Measurements from ENCODE around the gene GPR55. TPM values are rescaled to one million over a fixed set of nuclear protein-coding genes. Genes with fewer than 3 reads are reported as not detected.

The GPR55 gene
- total RNA-seq, 2 donors from 2014 or later = not detected

DNA sequence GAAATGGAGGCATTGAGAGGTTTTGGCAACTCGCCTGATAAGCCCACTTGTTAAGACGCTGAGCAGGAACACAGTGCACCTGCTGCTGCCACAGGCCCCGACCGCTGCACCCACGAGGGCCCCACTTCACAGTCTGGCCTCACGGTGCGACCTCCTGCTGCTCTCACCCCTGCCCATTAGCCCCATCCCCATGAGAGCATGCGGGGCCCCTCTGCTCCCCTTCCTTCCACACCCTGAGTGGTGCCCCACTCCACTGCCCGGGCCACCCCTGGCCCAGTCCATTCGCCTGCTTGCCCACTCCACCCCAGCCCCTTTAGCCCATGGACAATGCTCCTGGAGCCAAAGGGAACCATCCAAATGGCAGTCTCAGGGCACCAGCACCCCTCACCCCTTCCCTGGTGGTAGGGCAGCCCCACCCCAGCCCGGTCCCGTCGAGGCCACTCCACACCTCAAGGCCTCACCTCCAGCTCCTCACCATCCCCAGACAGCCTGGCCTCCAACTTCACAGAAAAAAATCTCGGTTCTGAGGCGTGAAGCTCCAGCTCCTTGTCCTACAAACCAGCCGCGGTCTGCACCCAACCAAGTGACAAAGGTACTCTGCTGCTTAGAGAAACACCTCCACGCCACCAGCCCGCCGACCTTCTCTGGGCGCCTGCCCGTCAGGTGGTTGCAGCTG, 6.7 kb upstream of the GPR55 start:
- Histone ChIP-seq H3K27ac (no peak overlapping the region), H3K4me1 (no peaks in the 10 kb centered on the region), H3K27me3 (no peaks in the 10 kb centered on the region), H3K36me3 (replicated peaks in 1 of 2; ENCODE audit: insufficient read depth in 1 of 2, low read depth in 2 of 2) (no peaks in the 10 kb centered on the region), H3K4me3 (no peak overlapping the region), H3K9me3 (no peaks in the 10 kb centered on the region)
- no peak for DNase-seq
- WGBS, 2 donors = 78 to 82% methylated on average over 16 to 22 of the region's 22 CpGs
- intact Hi-C loops (cut with DNase I) = no loop called here
- TF ChIP-seq, protein P1, sequence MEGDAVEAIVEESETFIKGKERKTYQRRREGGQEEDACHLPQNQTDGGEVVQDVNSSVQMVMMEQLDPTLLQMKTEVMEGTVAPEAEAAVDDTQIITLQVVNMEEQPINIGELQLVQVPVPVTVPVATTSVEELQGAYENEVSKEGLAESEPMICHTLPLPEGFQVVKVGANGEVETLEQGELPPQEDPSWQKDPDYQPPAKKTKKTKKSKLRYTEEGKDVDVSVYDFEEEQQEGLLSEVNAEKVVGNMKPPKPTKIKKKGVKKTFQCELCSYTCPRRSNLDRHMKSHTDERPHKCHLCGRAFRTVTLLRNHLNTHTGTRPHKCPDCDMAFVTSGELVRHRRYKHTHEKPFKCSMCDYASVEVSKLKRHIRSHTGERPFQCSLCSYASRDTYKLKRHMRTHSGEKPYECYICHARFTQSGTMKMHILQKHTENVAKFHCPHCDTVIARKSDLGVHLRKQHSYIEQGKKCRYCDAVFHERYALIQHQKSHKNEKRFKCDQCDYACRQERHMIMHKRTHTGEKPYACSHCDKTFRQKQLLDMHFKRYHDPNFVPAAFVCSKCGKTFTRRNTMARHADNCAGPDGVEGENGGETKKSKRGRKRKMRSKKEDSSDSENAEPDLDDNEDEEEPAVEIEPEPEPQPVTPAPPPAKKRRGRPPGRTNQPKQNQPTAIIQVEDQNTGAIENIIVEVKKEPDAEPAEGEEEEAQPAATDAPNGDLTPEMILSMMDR (IDR thresholded peaks at IDR 0.05) = no peak
- no peak for TF ChIP-seq POLR2A (IDR thresholded peaks at IDR 0.05)
- ATAC-seq = no peak

DNA sequence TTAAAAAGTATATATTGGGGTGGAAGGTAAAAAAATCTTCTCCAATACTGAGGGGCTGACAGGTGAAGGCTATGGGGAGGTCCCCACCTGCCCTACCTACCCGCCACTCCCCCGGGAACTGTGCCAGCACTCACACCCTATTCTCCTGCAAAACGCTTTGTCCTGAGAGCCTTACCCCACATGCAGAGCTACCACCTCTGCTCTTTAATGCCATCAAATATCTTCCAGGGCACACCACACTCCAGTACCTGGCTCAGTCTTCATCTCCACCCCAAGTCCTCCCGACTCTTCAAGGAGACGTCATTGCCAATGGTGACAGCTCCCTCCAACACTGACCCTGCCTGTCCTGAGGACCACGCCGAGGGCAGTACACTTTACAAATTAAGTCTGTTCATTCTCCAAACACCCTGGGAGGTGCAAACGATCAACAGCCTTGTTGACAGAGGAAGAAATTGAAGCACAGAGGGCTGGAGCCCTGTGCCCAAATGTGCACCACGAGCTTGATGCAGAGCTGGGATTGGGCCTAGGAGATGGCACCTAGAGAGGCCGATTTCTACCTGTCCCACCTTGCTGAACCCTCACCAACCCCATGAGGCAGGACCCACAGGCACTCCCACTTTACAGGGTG, 6.0 kb upstream of the GPR55 start:
- Histone ChIP-seq H3K4me1 (no peaks in the 10 kb centered on the region), H3K27me3 (no peaks in the 10 kb centered on the region), H3K4me3 (no peak overlapping the region), H3K36me3 (replicated peaks in 1 of 2; ENCODE audit: insufficient read depth in 1 of 2, low read depth in 2 of 2) (no peaks in the 10 kb centered on the region), H3K27ac (no peak overlapping the region), H3K9me3 (no peaks in the 10 kb centered on the region)
- 56 to 63% methylated on average over 10 of the region's 10 CpGs for WGBS, 2 donors
- TF ChIP-seq, protein P1 (IDR thresholded peaks at IDR 0.05) = no peak
- TF ChIP-seq POLR2A (IDR thresholded peaks at IDR 0.05) = no peak
- ATAC-seq (no peak), DNase-seq (no peak)
- intact Hi-C loops (cut with DNase I) = no loop called here

DNA sequence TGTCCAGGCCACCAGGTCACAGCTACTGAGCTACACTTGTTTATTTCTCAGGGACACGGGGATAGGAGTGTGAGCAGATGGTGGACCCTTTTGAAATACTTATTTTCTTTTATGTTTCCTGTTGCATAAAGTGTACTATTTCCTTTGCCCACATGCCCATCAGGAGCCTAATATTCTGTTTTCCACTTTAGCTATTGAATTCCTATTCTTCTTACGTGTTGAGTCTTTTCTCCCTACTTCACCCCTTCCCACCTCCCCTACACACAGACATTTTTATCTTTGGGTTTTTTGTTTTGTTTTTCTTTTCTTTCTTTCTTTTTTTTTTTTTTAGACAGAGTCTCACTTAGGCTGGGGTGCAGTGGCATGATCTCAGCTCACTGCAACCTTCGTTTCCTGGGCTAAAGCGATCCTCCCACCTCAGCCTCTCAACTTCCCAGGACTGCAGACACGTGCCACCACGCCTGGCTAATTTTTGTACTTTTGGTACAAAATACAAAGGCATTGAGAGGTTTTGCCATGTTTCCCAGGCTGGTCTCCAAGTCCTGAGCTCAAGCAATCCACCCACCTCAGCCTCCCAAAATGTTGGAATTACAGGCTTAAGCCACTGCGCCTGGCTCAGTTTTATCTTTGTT, 5.2 kb upstream of the GPR55 start:
- Histone ChIP-seq H3K36me3 (replicated peaks in 1 of 2; ENCODE audit: insufficient read depth in 1 of 2, low read depth in 2 of 2) (no peaks in the 10 kb centered on the region), H3K27ac (no peak overlapping the region), H3K9me3 (no peaks in the 10 kb centered on the region), H3K4me3 (no peak overlapping the region), H3K27me3 (no peaks in the 10 kb centered on the region), H3K4me1 (no peaks in the 10 kb centered on the region)
- ATAC-seq (no peak), DNase-seq (no peak)
- TF ChIP-seq POLR2A (IDR thresholded peaks at IDR 0.05) = no peak
- TF ChIP-seq, protein P1 (IDR thresholded peaks at IDR 0.05) = no peak
- intact Hi-C loops (cut with DNase I) = no loop called here
- 64 to 71% methylated on average over 7 of the region's 7 CpGs for WGBS, 2 donors

DNA sequence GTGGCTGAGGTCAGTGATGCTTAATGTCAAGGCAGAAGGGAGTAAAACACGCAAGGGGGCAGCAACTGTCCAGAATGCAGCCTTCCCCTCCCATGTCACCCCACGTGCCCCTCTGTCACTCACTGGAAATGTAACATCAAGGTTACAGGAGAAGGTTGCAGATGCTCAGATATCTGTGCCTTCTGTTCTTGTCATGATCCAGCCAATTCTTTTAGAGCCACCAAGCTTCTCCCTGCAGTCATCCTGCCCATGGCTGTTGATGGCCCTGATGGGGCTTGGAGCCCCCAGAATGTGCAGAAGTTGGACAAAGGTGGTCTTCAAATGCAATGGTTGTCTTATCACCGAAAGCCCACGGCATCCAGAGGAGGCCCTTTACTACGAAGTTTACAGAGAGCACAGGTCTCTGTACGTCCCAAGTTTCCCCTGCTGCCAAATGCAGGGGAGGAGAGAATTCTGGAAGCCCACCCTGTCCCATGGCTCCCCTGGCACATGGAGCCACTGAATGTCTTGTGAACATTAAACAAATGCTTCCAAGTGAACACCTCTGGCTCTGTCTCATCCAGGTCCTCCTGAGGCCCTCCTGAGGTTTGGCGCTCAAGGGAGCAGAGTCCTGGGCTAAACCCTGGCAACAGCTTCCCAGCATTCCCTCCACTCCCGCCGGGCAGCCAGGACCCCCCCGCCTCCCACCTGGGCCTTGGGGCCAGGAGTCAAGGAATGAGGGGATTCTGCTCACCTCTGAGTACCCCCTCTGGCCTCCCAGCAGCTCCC, 4.5 kb upstream of the GPR55 start:
- TF ChIP-seq, protein P1 (IDR thresholded peaks at IDR 0.05) = no peak
- TF ChIP-seq POLR2A (IDR thresholded peaks at IDR 0.05) = no peak
- no peaks in the 10 kb centered on the region for H3K9me3 ChIP-seq
- H3K27me3 ChIP-seq = no peaks in the 10 kb centered on the region
- DNase-seq = no peak
- no peak overlapping the region for H3K27ac ChIP-seq
- no peaks in the 10 kb centered on the region for H3K36me3 ChIP-seq (replicated peaks in 1 of 2; ENCODE audit: insufficient read depth in 1 of 2, low read depth in 2 of 2)
- intact Hi-C loops (cut with DNase I) = no loop called here
- 57 to 63% methylated on average over 9 to 10 of the region's 10 CpGs for WGBS, 2 donors
- ATAC-seq = no peak
- H3K4me1 ChIP-seq = no peaks in the 10 kb centered on the region
- no peak overlapping the region for H3K4me3 ChIP-seq
